Activated T-cell treated with anti-CD3 and anti-CD28 coated beads, Interleukin-2, amount 50 U/mL, for 72 hours (primary cell): Measurements from ENCODE around the gene ANKRD34A. TPM values are rescaled to one million over a fixed set of nuclear protein-coding genes. Genes with fewer than 3 reads are reported as not detected.
A peak's percentile ranks its signal among the peaks of the same experiment; 100 is the strongest.
"Not testable (repeated sequence)": the region's sequence is repeated elsewhere in the genome, so short reads cannot be mapped to it uniquely, and the experiment has no call there.

Experiments
- ATAC-seq, 2 donors: fragments of 150-1000 bp; cut with Tn5 transposase; replicated peaks in 1 of 2; 2 replicates each; pipeline ENCODE4 v1.10.0; 2021; ENCODE audit warnings: moderate library complexity in 2 of 2, mild to moderate bottlenecking in 1 of 2
- DNase-seq, 2 donors: peaks; one replicate each; pipeline ENCODE4 v3.0.0; 2021 to 2022; ENCODE audit warnings: mixed read lengths in 1 of 2
- H3K27ac Mint-ChIP-seq: one replicate; pipeline ENCODE4 v1.8.0; 2022; ENCODE audit warnings: mild to moderate bottlenecking, moderate library complexity, mixed read lengths
- H3K27me3 Mint-ChIP-seq: one replicate; pipeline ENCODE4 v1.8.0; 2022; ENCODE audit warnings: low read depth, mixed read lengths
- H3K36me3 Mint-ChIP-seq, 2 donors: one replicate each; pipeline ENCODE4 v1.8.0; 2022; ENCODE audit warnings: mixed read lengths in 2 of 2, mild to moderate bottlenecking in 1 of 2; ENCODE audit not compliant: insufficient read depth in 2 of 2
- H3K4me1 Mint-ChIP-seq: one replicate; pipeline ENCODE4 v1.8.0; 2022; ENCODE audit warnings: low read depth, mixed read lengths
- H3K4me3 Mint-ChIP-seq, 2 donors: one replicate each; pipeline ENCODE4 v1.8.0; 2022; ENCODE audit warnings: mild to moderate bottlenecking in 2 of 2, mixed read lengths in 2 of 2, moderate library complexity in 2 of 2
- H3K9me3 Mint-ChIP-seq, 2 donors: one replicate each; pipeline ENCODE4 v1.8.0; 2022; ENCODE audit warnings: mixed read lengths in 2 of 2
- total RNA-seq, 2 donors: library from RNA; stranded (reverse); gene quantifications; one replicate each; pipeline ENCODE4 v1.2.3, GENCODE V29; 2022

Gene ANKRD34A
- total RNA-seq, 2 donors from 2014 or later, result 2.6 to 3.6 TPM

GRCh38 chr1:145937436-145937835, 26.9 kb downstream of the ANKRD34A start:
- no peak for ATAC-seq
- H3K36me3 Mint-ChIP-seq, result peaks cover 0 to 23% of the 10 kb centered on the region in 2 donors
- no peak overlapping the region for H3K27ac Mint-ChIP-seq

GRCh38 chr1:145936247-145936646, 28.1 kb downstream of the ANKRD34A start:
- H3K36me3 Mint-ChIP-seq, result peaks cover 2 to 20% of the 10 kb centered on the region in 2 donors
- no peaks in the 10 kb centered on the region for H3K27me3 Mint-ChIP-seq
- peak overlapping the region; percentile 35 for H3K27ac Mint-ChIP-seq
- H3K4me1 Mint-ChIP-seq, result peaks cover 23% of the 10 kb centered on the region
- no peak overlapping the region for H3K4me3 Mint-ChIP-seq
- H3K9me3 Mint-ChIP-seq, result no peaks in the 10 kb centered on the region
- ATAC-seq, result no peak
- DNase-seq, result no peak

More at GRCh38 chr1:145937436-145937835, 26.9 kb downstream of the ANKRD34A start:
- no peaks in the 10 kb centered on the region for H3K9me3 Mint-ChIP-seq
- no peak for DNase-seq
- H3K4me3 Mint-ChIP-seq, result no peak overlapping the region
- peaks cover 12% of the 10 kb centered on the region for H3K4me1 Mint-ChIP-seq
- no peaks in the 10 kb centered on the region for H3K27me3 Mint-ChIP-seq

- DNase-seq (no peak), ATAC-seq (no peak)
- no peaks in the 10 kb centered on the region for H3K9me3 Mint-ChIP-seq
- no peak overlapping the region for H3K4me3 Mint-ChIP-seq
- no peaks in the 10 kb centered on the region for H3K27me3 Mint-ChIP-seq
- peak overlapping the region; percentile 43 for H3K27ac Mint-ChIP-seq
- peaks cover 2 to 21% of the 10 kb centered on the region in 2 donors for H3K36me3 Mint-ChIP-seq
- H3K4me1 Mint-ChIP-seq, result peaks cover 23% of the 10 kb centered on the region
Measured at GRCh38 chr1:145935708-145936107, 28.7 kb downstream of the ANKRD34A start.

- not testable (repeated sequence) for ATAC-seq, DNase-seq, H3K9me3 Mint-ChIP-seq, H3K27me3 Mint-ChIP-seq
- peaks cover 29% of the 10 kb centered on the region for H3K4me1 Mint-ChIP-seq
- H3K4me3 Mint-ChIP-seq, result peak overlapping the region; percentile 15 to 47
- H3K27ac Mint-ChIP-seq, result peak overlapping the region; percentile 41
- peaks cover 2 to 18% of the 10 kb centered on the region in 2 donors for H3K36me3 Mint-ChIP-seq
Measured at GRCh38 chr1:145932522-145933009, 31.8 kb downstream of the ANKRD34A start.

GRCh38 chr1:145927916-145928643, 36.3 kb downstream of the ANKRD34A start:
- H3K4me3 Mint-ChIP-seq, result peak overlapping the region in 1 of 2 donors; percentile 58
- ATAC-seq (no peak), DNase-seq (no peak)
- no peaks in the 10 kb centered on the region for H3K27me3 Mint-ChIP-seq
- no peaks in the 10 kb centered on the region for H3K9me3 Mint-ChIP-seq
- no peak overlapping the region for H3K27ac Mint-ChIP-seq
- peaks cover 2 to 8% of the 10 kb centered on the region in 2 donors for H3K36me3 Mint-ChIP-seq
- H3K4me1 Mint-ChIP-seq, result peaks cover 23% of the 10 kb centered on the region

- Mint-ChIP-seq H3K27ac (no peak within 1 kb of the TSS), H3K4me1 (peaks cover 15% of the 10 kb centered on the region), H3K27me3 (no peaks in the 10 kb centered on the region), H3K36me3 (peaks cover 2 to 8% of the 10 kb centered on the region in 2 donors), H3K9me3 (no peaks in the 10 kb centered on the region), H3K4me3 (peak within 1 kb of the TSS in 1 of 2 donors; percentile 58)
- ATAC-seq, result peak; percentile 95
- peak; percentile 92 to 94 for DNase-seq
Measured at GRCh38 chr1:145927063-145927886, 37.1 kb downstream of the ANKRD34A start, which contains the start of gene RBM8A. RBM8A (minus strand) TSS chr1:145927484; CDS start chr1:145927426, 58 bp downstream.

- no peaks in the 10 kb centered on the region for H3K27me3 Mint-ChIP-seq
- DNase-seq, result peak; percentile 69 to 76
- no peak overlapping the region for H3K27ac Mint-ChIP-seq
- H3K4me1 Mint-ChIP-seq, result peaks cover 9% of the 10 kb centered on the region
- no peaks in the 10 kb centered on the region for H3K9me3 Mint-ChIP-seq
- H3K36me3 Mint-ChIP-seq, result peaks cover 1 to 8% of the 10 kb centered on the region in 2 donors
- no peak overlapping the region for H3K4me3 Mint-ChIP-seq
- peak; percentile 66 to 71 for ATAC-seq
Measured at GRCh38 chr1:145926686-145927062, 37.7 kb downstream of the ANKRD34A start.

GRCh38 chr1:145922266-145922665, 42.1 kb downstream of the ANKRD34A start:
- no peaks in the 10 kb centered on the region for H3K27me3 Mint-ChIP-seq
- peaks cover 24% of the 10 kb centered on the region for H3K4me1 Mint-ChIP-seq
- no peak for DNase-seq
- no peak for ATAC-seq
- no peak overlapping the region for H3K27ac Mint-ChIP-seq
- H3K4me3 Mint-ChIP-seq, result no peak overlapping the region
- no peaks in the 10 kb centered on the region for H3K9me3 Mint-ChIP-seq
- H3K36me3 Mint-ChIP-seq, result peaks cover 0 to 5% of the 10 kb centered on the region in 2 donors

GRCh38 chr1:145920297-145920696, 44.1 kb downstream of the ANKRD34A start:
- ATAC-seq, H3K9me3 Mint-ChIP-seq, DNase-seq, H3K27me3 Mint-ChIP-seq: not testable (repeated sequence)
- peak overlapping the region; percentile 83 for H3K27ac Mint-ChIP-seq
- peak overlapping the region; percentile 88 to 91 for H3K4me3 Mint-ChIP-seq
- H3K36me3 Mint-ChIP-seq, result peaks cover 0 to 16% of the 10 kb centered on the region in 2 donors
- peaks cover 41% of the 10 kb centered on the region for H3K4me1 Mint-ChIP-seq

GRCh38 chr1:145918992-145919939, 45.1 kb downstream of the ANKRD34A start:
- Mint-ChIP-seq H3K36me3 (peaks cover 2 to 14% of the 10 kb centered on the region in 2 donors), H3K9me3 (no peaks in the 10 kb centered on the region)

GRCh38 chr1:145918144-145918991, 46.0 kb downstream of the ANKRD34A start, which contains the start of gene PEX11B:
PEX11B (minus strand) TSS chr1:145918717; CDS start chr1:145918688, 29 bp downstream.
- Mint-ChIP-seq H3K4me1 (peaks cover 51% of the 10 kb centered on the region), H3K4me3 (peak within 1 kb of the TSS; percentile 88 to 91), H3K36me3 (peaks cover 2 to 19% of the 10 kb centered on the region in 2 donors), H3K27me3 (no peaks in the 10 kb centered on the region), H3K27ac (peak within 1 kb of the TSS; percentile 96), H3K9me3 (no peaks in the 10 kb centered on the region)
- ATAC-seq (peak; percentile 92), DNase-seq (peak; percentile 92 to 93)

More at GRCh38 chr1:145918992-145919939, 45.1 kb downstream of the ANKRD34A start:
- H3K27me3 Mint-ChIP-seq, result no peaks in the 10 kb centered on the region
- H3K27ac Mint-ChIP-seq, result peak overlapping the region; percentile 96
- DNase-seq, result peak; percentile 35 to 40
- peak; percentile 22 to 24 for ATAC-seq
- peak overlapping the region; percentile 88 to 91 for H3K4me3 Mint-ChIP-seq
- H3K4me1 Mint-ChIP-seq, result peaks cover 42% of the 10 kb centered on the region
